Measurements from ENCODE around the gene TSPAN18. TPM values are rescaled to one million over a fixed set of nuclear protein-coding genes. Genes with fewer than 3 reads are reported as not detected.
A peak's percentile ranks its signal among the peaks of the same experiment; 100 is the strongest.

The TSPAN18 gene
- total and polyA plus RNA-seq, 8 donors: 27.2 to 85.8 (median 63.7) TPM

- H3K4me1 ChIP-seq: peaks cover 3 to 7% of the 10 kb centered on the region in 2 donors
- H3K4me3 ChIP-seq: no peak overlapping the region
- peaks cover 0 to 9% of the 10 kb centered on the region in 2 donors for H3K9me3 ChIP-seq
- DNase-seq: no peak
- intact Hi-C loops (cut with DNase I): no loop called here
- no peak for ATAC-seq
- no peak overlapping the region for H3K27ac ChIP-seq
- no peak for TF ChIP-seq CTCF (IDR thresholded peaks at IDR 0.05)
- H3K36me3 ChIP-seq: no peaks in the 10 kb centered on the region
- H3K27me3 ChIP-seq: no peaks in the 10 kb centered on the region
Observed at GRCh38 chr11:44699497-44700408, 27.0 kb upstream of the TSPAN18 start.

DNA sequence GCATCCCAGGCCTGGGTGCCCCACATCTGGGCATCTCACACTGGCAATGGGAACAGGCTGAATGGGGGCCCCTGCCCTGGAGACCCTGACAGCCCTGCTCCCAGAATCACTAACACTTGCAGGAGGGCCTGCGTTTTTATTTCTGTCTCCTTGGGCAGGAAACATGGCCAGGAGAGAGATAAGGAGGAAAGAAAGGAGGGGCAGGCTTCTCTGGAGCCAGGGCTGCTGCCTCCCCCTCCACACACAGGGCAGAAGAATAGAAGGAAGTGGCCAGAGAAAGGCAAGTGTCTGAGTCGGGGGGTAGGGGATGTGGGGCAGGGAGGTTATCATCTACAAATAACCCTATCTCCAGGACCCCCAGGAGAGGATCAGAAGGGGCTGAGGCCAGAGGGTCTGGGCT is 25.5 kb upstream of the TSPAN18 start:
- no peak overlapping the region for H3K4me3 ChIP-seq
- no peak overlapping the region for H3K27ac ChIP-seq
- intact Hi-C loops (cut with DNase I): no loop called here
- no peaks in the 10 kb centered on the region for H3K27me3 ChIP-seq
- ATAC-seq (no peak), DNase-seq (no peak)
- peaks cover 0 to 9% of the 10 kb centered on the region in 2 donors for H3K9me3 ChIP-seq
- no peaks in the 10 kb centered on the region for H3K36me3 ChIP-seq
- no peak for TF ChIP-seq CTCF (IDR thresholded peaks at IDR 0.05)
- peaks cover 3 to 7% of the 10 kb centered on the region in 2 donors for H3K4me1 ChIP-seq

DNA sequence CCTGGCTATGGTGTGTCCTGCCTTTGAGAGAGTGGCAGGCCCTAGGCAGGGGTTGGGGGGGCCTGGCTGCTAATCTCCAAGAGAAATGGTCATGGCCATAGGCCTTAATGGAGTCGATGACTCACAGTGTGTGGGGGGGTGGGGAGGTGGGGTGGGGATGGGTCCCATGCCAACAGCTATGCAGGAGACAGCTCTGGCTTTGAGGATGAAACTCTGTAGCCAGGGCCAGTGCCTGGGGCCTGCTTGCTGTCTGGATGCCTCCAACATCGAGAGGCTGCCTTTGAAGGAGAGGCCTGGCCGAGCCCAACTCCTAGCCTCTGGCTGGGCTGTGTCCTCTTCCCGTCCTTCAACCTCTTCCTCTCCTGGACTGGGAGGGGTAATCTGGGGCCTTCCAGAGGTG is 23.9 kb upstream of the TSPAN18 start:
- intact Hi-C loops (cut with DNase I): no loop called here
- no peak for DNase-seq
- Histone ChIP-seq H3K36me3 (no peaks in the 10 kb centered on the region), H3K4me3 (no peak overlapping the region), H3K4me1 (peaks cover 3 to 7% of the 10 kb centered on the region in 2 donors), H3K9me3 (peaks cover 0 to 16% of the 10 kb centered on the region in 2 donors), H3K27ac (no peak overlapping the region), H3K27me3 (no peaks in the 10 kb centered on the region)
- TF ChIP-seq CTCF (IDR thresholded peaks at IDR 0.05): no peak
- ATAC-seq: peak; percentile 38

DNA sequence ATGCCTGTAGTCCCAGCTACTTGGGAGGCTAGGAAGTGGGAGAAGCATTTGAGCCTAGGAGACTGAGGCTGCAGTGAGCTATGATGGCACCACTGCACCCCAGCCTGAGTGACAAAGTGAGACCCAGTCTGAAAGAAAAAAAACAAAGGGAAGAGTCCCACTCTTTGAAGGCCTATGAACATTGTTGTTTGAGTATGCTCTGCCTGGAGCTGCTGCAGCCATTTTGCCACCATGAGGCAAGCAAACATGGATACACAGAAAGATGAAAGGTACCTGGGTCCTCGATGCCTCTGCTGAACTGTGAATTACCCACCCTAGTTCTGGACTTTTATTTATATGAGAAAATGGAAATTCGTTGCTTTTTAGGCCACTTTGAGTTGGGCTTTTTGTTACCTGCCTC is 19.7 kb upstream of the TSPAN18 start:
- intact Hi-C loops (cut with DNase I): no loop called here
- Histone ChIP-seq H3K27ac (no peak overlapping the region), H3K36me3 (no peaks in the 10 kb centered on the region), H3K4me3 (no peak overlapping the region), H3K9me3 (peaks cover 0 to 16% of the 10 kb centered on the region in 2 donors), H3K27me3 (no peaks in the 10 kb centered on the region), H3K4me1 (peaks cover 0 to 9% of the 10 kb centered on the region in 2 donors)
- ATAC-seq (no peak), DNase-seq (no peak)
- TF ChIP-seq CTCF (IDR thresholded peaks at IDR 0.05): no peak

GRCh38 chr11:44708009-44708408 is 18.8 kb upstream of the TSPAN18 start:
- no peak overlapping the region for H3K4me3 ChIP-seq
- DNase-seq (no peak), ATAC-seq (no peak)

More at GRCh38 chr11:44708009-44708408, 18.8 kb upstream of the TSPAN18 start:
- no peaks in the 10 kb centered on the region for H3K36me3 ChIP-seq
- H3K27ac ChIP-seq: no peak overlapping the region
- TF ChIP-seq CTCF (IDR thresholded peaks at IDR 0.05): no peak
- no peaks in the 10 kb centered on the region for H3K27me3 ChIP-seq
- intact Hi-C loops (cut with DNase I): no loop called here
- H3K9me3 ChIP-seq: peaks cover 0 to 16% of the 10 kb centered on the region in 2 donors
- peaks cover 0 to 9% of the 10 kb centered on the region in 2 donors for H3K4me1 ChIP-seq
